GM18951 (cell line): ENCODE data around the gene POU3F1.

ENCODE experiments used
- POLR2A ChIP-seq: IDR thresholded peaks from 4 replicates; pipeline ENCODE4 v1.6.1; 2011; ENCODE audit warnings: mild to moderate bottlenecking; ENCODE audit not compliant: insufficient read length, insufficient read depth; ENCODE audit errors: extremely low read depth
- in situ Hi-C: fragments of 300-500 bp; cut with MboI; formaldehyde crosslinking; loops from one replicate; pipeline ENCODE4 v1.12.0; 2022; ENCODE audit warnings: low sequenced_read_pairs, mixed read lengths, inconsistent platforms; ENCODE audit not compliant: unreplicated experiment

Gene POU3F1

DNA sequence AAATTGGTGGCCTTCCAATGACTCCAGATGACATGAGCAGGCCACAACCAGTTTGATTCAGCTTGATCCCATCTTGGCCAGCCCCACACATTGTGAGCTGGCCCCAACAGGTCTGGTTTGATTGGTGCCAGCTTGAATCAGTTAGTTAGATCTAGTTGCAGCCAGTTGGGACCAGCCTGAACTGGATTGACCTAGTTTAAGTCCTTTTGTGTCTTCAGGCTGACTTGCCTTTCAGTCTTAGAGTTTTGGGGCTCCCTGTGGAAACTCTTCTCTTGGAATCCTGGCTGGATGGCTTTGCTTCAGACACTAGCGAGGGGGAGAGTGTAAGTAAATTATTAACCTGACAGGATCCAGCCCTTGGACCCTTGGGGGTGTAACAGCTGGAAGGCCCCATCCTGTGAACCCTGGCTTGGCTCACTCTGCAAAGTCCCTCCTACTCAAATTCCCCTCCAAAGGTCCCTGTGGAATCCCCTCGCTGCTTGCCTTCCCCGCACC is 36.2 kb upstream of the POU3F1 start:
- in situ Hi-C loops, result no loop called here
- TF ChIP-seq POLR2A, result no peak

DNA sequence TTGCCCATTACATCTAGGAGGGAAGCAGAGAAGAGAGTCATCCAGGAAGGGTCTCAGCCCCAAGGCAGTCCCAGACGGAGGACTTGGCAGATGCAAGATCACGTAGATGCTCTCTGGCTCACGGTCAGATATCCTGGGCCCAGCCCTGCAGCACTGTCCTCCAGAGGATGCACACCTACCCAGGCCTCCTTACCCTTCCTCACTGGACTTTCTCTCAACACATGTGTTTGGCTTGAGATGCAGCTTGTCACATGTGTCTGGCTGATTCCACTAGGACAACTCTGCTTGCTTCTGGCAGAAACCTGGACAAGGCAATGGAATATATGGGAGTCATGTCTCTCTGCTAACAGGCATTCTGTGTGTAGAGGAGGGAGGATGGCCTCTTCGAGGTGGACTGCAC is 32.4 kb upstream of the POU3F1 start:
- TF ChIP-seq POLR2A, result no peak
- in situ Hi-C loops, result no loop called here

DNA sequence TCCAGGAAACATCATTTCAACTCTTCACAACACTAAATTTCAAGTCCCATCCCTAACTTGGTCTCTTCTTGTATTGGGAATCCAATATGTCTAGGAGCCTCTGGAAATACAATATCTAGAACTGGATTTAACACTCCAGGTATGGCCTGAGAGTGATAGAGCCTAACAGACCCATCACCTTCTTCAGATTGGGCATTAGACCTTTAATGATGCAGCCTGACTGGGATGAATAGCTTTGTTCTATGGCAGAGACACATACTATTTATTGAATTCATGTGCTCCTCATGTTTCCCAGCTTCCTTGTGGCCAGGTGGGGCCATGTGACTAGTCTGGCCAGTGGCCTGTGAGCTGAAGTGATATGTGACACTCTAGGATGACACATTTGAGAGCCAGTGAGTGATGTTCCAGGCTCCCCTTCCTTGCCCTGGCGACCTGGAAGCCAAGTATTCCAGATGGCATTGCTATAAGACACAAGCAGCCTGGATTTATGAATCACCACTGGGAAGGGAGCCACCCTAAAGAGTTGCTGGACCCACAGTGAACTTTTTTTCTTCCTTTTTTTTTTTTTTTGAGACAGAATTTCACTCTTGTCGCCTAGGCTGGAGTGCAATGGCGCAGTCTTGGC is 31.0 kb upstream of the POU3F1 start:
- in situ Hi-C loops, result no loop called here
- no peak for TF ChIP-seq POLR2A

DNA sequence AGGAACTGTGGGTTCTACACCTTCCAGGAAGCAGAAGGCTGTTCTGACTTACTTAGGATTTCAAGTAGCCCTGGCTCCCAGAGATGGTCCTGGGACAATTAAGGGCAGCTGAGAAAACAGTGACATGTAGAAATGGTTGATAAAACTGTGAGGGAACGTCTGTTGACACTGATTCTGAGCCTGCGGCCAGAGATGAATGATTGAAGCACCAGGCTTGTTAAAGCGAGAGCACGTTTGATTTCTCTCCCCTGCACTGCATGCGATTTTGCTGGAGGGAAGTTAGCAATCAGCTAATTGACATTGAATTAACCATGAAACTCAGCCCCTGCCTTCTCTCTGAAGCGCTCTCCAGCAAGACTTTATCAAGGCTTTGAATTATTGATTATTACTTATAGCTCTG is 29.9 kb upstream of the POU3F1 start:
- in situ Hi-C loops, result no loop called here
- no peak for TF ChIP-seq POLR2A

DNA sequence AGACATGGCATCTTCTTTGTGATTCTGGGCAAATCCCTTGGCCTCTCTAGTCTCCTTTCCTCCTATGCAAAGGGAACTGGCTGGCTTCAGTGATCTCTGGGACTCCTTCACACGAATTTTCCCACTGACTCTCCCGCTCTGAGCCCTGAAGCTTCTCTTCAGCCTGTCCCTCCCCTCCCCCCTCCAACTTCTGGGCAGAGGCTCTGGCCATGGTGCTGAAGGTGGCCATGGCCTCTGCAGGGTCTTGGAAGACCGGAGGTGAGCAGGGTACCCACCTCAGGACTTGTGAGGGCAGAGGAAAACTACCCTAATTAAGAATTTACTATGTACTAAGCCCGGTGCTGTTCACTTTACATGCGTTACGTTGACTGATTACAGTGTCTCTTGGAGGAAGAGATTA is 29.4 kb upstream of the POU3F1 start:
- no peak for TF ChIP-seq POLR2A
- in situ Hi-C loops, result no loop called here

DNA sequence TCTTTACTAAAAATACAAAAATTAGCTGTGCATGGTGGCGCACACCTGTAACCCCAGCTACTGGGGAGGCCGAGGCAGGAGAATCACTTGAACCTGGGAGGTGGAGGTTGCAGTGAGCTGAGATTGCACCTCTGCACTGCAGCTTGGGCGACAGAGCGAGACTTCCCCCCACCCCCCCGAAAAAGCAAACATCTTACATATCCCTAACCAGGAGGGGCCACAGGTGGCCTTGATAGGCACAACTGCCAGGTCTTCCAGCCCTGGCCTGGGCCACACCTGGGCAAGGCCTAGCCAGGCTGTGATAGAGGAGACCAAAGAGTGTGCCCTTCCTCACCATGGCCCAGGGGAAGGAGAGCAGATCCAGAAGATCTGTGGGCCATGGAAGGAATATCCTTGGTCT is 28.6 kb upstream of the POU3F1 start:
- in situ Hi-C loops, result no loop called here
- TF ChIP-seq POLR2A, result no peak

DNA sequence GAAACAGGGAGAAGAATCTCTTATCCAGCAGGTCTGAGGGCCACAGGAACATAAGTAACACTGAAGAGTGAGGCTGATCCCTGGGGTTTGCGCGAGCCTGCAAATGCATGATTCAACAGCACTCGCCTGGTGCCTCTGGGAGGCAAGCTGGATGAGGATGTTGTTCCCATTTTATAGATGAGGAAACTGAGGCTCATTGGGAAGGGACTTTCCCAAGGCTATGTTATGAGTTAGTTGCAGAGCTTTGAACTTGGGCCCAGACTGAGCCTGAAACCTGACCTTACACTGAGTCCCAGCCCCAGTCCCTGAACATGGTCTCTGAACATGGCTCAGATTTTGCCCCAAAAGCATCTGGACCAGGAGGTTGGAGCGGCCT is 27.7 kb upstream of the POU3F1 start:
- in situ Hi-C loops, result no loop called here
- no peak for TF ChIP-seq POLR2A

DNA sequence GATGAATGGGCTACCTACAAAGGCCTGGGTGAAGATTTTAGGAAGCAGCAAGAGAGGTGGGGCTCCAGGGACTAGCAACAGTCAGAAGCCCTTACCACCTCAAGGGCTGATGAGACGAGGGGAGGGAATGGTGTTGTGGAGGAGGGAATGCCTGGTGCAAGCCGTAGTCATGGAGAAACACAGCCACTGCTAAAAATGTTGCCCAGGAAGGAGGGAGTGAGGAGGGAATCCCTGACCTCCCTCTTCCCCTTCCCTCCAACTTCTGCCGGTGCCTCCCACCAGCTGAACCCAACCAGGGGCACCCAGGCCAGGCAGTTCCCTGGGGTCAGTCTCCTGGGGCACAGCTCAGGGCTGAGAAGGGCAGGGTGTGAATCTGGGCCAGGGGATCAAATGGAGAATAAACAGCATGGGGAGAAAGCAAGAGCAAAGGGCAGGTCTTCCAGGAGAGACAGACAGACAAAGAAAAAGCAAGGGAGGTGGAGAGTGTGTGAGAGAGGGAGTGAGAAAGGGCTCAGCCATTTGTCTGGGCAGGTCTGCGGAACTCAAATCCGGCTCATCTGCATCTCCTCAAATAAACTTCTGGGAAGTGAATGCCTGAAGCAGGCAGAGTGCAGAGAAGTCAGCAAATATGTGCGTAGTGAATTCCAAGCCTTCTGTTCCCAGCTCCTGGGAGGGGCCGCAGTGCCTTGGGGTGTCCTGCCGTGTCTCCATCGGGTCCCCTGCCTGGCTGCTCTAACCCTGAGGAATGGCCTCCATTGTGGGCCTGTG is 27.1 kb upstream of the POU3F1 start:
- TF ChIP-seq POLR2A, result no peak
- in situ Hi-C loops, result no loop called here

DNA sequence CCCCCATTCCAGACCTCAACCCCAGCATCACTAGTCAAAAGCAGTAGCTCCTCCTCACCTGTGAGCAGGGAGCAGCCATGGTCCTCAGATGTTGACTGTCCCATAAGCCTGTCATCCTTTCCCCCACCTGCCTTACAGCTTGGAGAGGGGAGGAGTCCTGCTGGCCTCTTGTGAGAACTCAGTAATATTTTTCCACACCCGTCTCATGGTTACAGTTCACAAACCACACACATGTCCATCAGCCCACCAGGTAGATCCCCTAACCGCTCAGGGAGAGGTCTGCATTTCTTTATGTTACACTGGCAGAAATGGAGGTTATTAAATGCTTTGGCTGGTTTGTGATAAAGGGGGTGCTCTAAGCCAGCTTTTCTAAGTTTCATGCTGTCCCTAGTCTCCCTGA is 26.3 kb upstream of the POU3F1 start:
- in situ Hi-C loops, result no loop called here

DNA sequence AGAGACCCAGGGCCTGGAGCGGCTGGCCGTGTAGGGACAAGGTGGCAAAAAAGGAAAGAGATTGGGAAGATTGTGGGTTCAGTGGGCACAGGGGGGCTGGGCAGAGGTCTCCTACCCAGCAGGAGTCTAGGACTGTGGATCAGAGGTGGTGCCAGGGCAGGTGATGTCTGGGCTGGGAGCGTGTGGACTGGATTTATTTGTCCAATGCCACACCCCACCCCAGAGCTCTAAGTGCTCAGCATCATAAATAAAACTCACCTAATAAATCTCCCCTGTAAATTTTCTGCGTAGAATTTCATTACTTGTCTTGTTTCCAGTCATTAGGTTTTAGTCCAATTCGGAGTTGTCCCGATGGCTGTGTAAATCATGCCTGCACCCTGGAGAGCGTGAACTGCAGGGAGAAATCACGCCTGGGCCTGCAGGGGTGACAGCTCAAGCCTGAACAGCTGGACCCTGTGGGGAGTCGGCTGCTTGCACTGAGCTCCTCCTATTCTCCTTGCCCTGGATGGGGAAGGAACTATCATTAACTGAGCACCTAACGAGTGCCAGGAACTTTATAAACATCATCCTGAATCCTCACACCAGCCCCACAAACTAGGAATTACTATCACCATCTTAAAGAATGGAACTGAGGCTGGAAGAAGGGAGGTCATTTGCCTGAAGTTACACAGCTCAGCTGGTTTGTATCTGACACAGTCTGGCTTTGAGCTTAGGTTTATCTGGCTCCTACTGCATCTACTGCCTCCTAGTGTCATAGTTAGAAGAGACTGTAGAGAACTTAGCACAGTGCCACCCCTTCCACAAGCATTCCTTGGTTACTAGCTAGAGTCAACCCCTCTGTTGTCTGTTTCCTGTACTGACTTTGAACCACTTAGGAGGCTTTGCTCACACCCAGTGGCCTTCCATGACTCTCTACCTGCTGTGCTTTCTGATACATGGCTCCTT is 25.0 kb upstream of the POU3F1 start:
- in situ Hi-C loops, result no loop called here
- TF ChIP-seq POLR2A, result no peak

More for the DNA sequence above, 26.3 kb upstream of the POU3F1 start:
- TF ChIP-seq POLR2A, result no peak

DNA sequence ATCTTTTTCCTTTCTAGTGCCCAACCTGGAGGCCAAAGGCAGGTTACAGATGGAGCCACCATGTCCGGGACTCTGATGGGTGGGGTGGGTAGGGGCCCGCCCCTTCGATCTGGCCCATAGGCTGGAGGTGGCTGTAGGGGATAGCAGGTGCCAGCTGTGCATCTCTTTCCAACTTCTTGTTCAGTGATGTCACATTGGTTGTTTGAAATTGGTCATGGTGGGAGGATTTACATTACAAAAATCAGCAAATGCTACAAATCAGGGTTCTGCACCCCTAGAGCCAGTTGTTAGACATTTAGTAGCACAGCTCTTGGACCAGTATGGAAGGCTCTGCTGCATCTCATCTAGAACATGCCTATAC is 22.4 kb upstream of the POU3F1 start:
- in situ Hi-C loops, result no loop called here
- no peak for TF ChIP-seq POLR2A

DNA sequence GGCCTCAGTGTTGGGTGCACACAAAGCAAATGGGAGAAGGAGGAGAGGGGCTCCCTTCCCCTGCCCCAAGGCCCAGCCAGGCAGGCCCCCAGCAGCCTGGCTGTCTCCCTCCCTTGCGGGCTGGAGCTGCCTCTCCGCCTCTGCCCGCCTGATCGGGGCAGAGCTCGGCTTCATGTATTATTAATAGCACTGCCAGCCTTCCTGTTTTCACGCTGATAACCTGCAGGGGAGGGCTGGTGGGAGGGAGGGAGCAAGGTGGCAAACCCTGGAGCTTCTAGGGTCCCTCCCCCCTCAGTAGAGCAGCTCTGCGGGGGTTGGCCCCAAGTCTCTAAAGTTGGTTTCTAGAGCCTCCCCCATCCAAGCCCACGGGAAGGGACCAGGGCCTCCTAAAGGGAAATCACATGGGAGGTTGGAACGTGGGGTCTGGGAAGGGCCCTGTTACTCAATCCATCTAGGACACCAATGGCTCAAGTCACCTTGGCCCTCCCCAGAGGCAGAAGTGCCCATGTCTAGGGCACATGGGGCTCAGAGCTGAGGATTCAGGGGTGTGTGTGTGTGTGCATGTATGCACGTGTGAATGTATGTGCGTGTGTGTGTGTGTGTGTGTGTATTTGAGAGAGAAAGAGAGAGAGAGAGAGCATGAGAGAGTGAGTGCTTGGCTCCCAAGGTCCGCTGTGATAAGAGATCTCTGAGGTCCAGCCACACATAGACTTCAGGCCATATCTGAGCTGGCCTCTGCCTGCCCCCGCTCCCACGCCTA is 21.8 kb upstream of the POU3F1 start:
- TF ChIP-seq POLR2A, result no peak
- in situ Hi-C loops, result no loop called here

DNA sequence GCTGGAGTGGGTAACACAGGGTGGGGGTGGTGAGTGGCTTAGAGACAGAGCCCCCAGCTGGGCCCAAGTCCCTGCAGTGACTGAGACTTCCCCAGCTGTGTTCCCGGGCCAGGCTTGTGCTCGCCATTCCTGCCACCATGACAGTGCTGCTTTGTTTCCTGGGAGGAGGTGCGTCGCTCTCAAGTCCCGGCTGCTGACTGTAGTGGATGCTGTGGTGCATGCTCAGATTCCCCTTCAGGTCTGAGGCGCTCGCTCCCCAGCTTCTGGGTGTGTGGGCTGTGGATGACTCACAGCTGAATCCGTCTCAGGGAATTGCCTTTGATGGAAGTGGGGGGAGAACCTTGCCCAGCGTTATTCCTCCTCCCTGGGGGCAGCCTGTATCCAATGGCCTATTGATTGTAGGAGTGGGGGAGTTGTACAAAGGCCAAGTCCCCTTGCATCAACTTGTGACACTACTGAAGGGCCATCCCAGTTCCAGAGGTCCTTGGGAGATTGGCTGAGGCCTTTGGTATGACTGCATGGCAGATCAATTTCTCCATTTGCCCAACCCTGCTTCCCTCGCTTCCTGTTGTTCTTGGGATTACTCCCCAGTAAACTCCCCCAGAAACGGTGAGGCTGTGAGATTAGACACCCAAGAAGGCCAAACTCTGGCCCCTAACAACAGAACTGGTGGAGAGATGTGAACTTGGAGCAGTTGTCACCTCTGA is 17.8 kb upstream of the POU3F1 start:
- no peak for TF ChIP-seq POLR2A
- in situ Hi-C loops, result no loop called here

DNA sequence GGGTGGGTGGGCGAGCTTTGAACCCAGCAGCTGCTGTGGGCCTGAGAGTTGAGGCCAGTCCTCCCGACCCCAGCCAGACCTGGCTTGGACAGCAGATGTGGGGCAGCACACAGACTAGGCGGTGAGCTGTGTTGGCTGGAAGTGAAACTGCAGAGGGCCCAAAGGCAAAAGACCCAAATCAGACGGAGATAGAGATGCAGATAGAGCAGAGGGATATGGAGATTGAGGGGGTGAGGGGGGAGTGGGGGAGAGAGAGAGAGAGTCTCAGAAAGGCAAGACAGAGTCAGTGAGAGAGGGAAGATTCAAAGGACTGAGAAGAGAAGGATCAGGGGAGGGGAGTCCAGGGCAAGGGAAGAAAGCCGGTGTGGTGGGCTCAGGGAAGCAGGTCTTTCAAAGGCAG is 17.0 kb upstream of the POU3F1 start:
- TF ChIP-seq POLR2A, result no peak
- in situ Hi-C loops, result no loop called here
